Kasumi-1 (cell line): ENCODE measurements around the gene LRRC7.
A peak's percentile ranks its signal among the peaks of the same experiment; 100 is the strongest.
"Not testable (repeated sequence)": the region's sequence is repeated elsewhere in the genome, so short reads cannot be mapped to it uniquely, and the experiment has no call there.

Experiments
- DNase-seq, 2 experiments: peaks; one replicate each; lab custom pipeline; 2025; lab: John Stamatoyannopoulos, UW

Gene LRRC7

GRCh38 chr1:69888016-69888415 lies 320.3 kb downstream of the LRRC7 start:
- not testable (repeated sequence) for DNase-seq

GRCh38 chr1:69888657-69889056 lies 320.9 kb downstream of the LRRC7 start:
- no peak for DNase-seq

GRCh38 chr1:69898403-69898947 lies 330.8 kb downstream of the LRRC7 start:
- DNase-seq: no peak

- DNase-seq: peak; percentile 17 to 20
Measured at GRCh38 chr1:69911301-69911801, 343.6 kb downstream of the LRRC7 start.

GRCh38 chr1:69913977-69914376 lies 346.3 kb downstream of the LRRC7 start:
- DNase-seq: no peak

- DNase-seq: peak; percentile 3 to 21
Measured at GRCh38 chr1:69914976-69915765, 347.4 kb downstream of the LRRC7 start.

GRCh38 chr1:69919129-69919921 lies 351.6 kb downstream of the LRRC7 start:
- DNase-seq: no peak

GRCh38 chr1:69919922-69920273 lies 352.2 kb downstream of the LRRC7 start:
- DNase-seq: no peak

- no peak for DNase-seq
Measured at GRCh38 chr1:69920426-69920825, 352.7 kb downstream of the LRRC7 start.

- no peak for DNase-seq
Measured at GRCh38 chr1:69921486-69921885, 353.8 kb downstream of the LRRC7 start.

GRCh38 chr1:69928234-69928633 lies 360.5 kb downstream of the LRRC7 start:
- not testable (repeated sequence) for DNase-seq

GRCh38 chr1:69929308-69930057 lies 361.8 kb downstream of the LRRC7 start:
- DNase-seq: no peak

- DNase-seq: no peak
Measured at GRCh38 chr1:69930396-69930795, 362.7 kb downstream of the LRRC7 start.

GRCh38 chr1:69932760-69933159 lies 365.0 kb downstream of the LRRC7 start:
- DNase-seq: no peak

- no peak for DNase-seq
Measured at GRCh38 chr1:69940231-69940630, 372.5 kb downstream of the LRRC7 start.

- no peak for DNase-seq
Measured at GRCh38 chr1:69940816-69941215, 373.1 kb downstream of the LRRC7 start.

- DNase-seq: no peak
Measured at GRCh38 chr1:69943030-69943429, 375.3 kb downstream of the LRRC7 start.

- DNase-seq: no peak
Measured at GRCh38 chr1:69946935-69947334, 379.2 kb downstream of the LRRC7 start.

GRCh38 chr1:69947837-69948236 lies 380.1 kb downstream of the LRRC7 start:
- DNase-seq: no peak

- DNase-seq: no peak
Measured at GRCh38 chr1:69952676-69953075, 385.0 kb downstream of the LRRC7 start.

- not testable (repeated sequence) for DNase-seq
Measured at GRCh38 chr1:69962452-69962851, 394.7 kb downstream of the LRRC7 start.

GRCh38 chr1:69967245-69967766 lies 399.6 kb downstream of the LRRC7 start:
- DNase-seq: no peak
